GM23338 (cell line): Measurements from ENCODE around the gene TECPR2. TPM values are rescaled to one million over a fixed set of nuclear protein-coding genes. Genes with fewer than 3 reads are reported as not detected.

Source experiments
- ATAC-seq: fragments of 200-7000 bp; cut with Tn5 transposase; 3 replicates; pipeline ENCODE4 v1.9.1; 2020
- DNase-seq: peaks from one replicate; pipeline ENCODE4 v3.0.0-alpha.2; 2015; ENCODE audit warnings: low spot score
- H2AFZ ChIP-seq: fragments of 200-600 bp; sonication (generic); 2 replicates; pipeline ENCODE4 v1.8.0; 2016; ENCODE audit warnings: antibody characterized with exemption, mild to moderate bottlenecking, moderate library complexity
- H3F3A ChIP-seq: fragments of 200-600 bp; sonication (generic); replicated peaks from 2 replicates; pipeline ENCODE4 v1.8.0; 2017; ENCODE audit warnings: antibody characterized with exemption, mixed run types, low read depth
- H3K27ac ChIP-seq: fragments of 200-600 bp; sonication (generic); 2 replicates; pipeline ENCODE4 v1.6.1; 2016; ENCODE audit warnings: low read depth
- H3K27me3 ChIP-seq: fragments of 200-600 bp; sonication (generic); 2 replicates; pipeline ENCODE4 v1.8.0; 2016; ENCODE audit warnings: mild to moderate bottlenecking, mixed run types, moderate library complexity; ENCODE audit not compliant: insufficient read depth
- H3K36me3 ChIP-seq: fragments of 200-600 bp; sonication (generic); 2 replicates; pipeline ENCODE4 v1.8.0; 2016; ENCODE audit warnings: mild to moderate bottlenecking; ENCODE audit not compliant: insufficient read depth
- H3K4me1 ChIP-seq: fragments of 200-600 bp; sonication (generic); 2 replicates; pipeline ENCODE4 v1.8.0; 2016; ENCODE audit warnings: mild to moderate bottlenecking, moderate library complexity; ENCODE audit not compliant: insufficient read depth
- H3K4me2 ChIP-seq: fragments of 200-600 bp; sonication (generic); 2 replicates; pipeline ENCODE4 v1.7.1; 2017; ENCODE audit warnings: mixed run types
- H3K4me3 ChIP-seq: fragments of 200-600 bp; sonication (generic); 2 replicates; pipeline ENCODE4 v1.6.1; 2016; ENCODE audit warnings: mixed run types
- H3K79me2 ChIP-seq: fragments of 200-600 bp; sonication (generic); replicated peaks from 2 replicates; pipeline ENCODE4 v1.8.0; 2017; ENCODE audit warnings: mild to moderate bottlenecking; ENCODE audit not compliant: insufficient read depth
- H3K9me2 ChIP-seq: fragments of 200-600 bp; sonication (generic); 2 replicates; pipeline ENCODE4 v1.8.0; 2017; ENCODE audit not compliant: insufficient read depth
- H4K20me1 ChIP-seq: fragments of 200-600 bp; sonication (generic); replicated peaks from 2 replicates; pipeline ENCODE4 v1.8.0; 2017; ENCODE audit warnings: mild to moderate bottlenecking; ENCODE audit not compliant: insufficient read depth
- H3K27ac Mint-ChIP-seq: 2 replicates; pipeline ENCODE4 v1.8.0; 2020; ENCODE audit warnings: inconsistent platforms, mild to moderate bottlenecking, moderate library complexity, mixed read lengths
- H3K27me3 Mint-ChIP-seq: 3 replicates; pipeline ENCODE4 v1.8.0; 2022; ENCODE audit warnings: low read depth, mild to moderate bottlenecking, moderate library complexity, mixed read lengths, inconsistent platforms; ENCODE audit not compliant: insufficient read depth, poor library complexity
- H3K36me3 Mint-ChIP-seq: 3 replicates; pipeline ENCODE4 v1.8.0; 2021; ENCODE audit warnings: low read depth, mild to moderate bottlenecking, inconsistent platforms, moderate library complexity, mixed read lengths
- H3K4me1 Mint-ChIP-seq: 3 replicates; pipeline ENCODE4 v1.8.0; 2020; ENCODE audit warnings: mild to moderate bottlenecking, inconsistent platforms, mixed read lengths
- H3K4me3 Mint-ChIP-seq: 3 replicates; pipeline ENCODE4 v1.8.0; 2021; ENCODE audit warnings: moderate library complexity, mild to moderate bottlenecking, inconsistent platforms, mixed read lengths
- H3K9me3 Mint-ChIP-seq: 3 replicates; pipeline ENCODE4 v1.8.0; 2020; ENCODE audit warnings: moderate library complexity, mild to moderate bottlenecking, inconsistent platforms, mixed read lengths
- CREB1 ChIP-seq: fragments of 250-450 bp; sonication (Bioruptor Pico); IDR thresholded peaks from 2 replicates; pipeline ENCODE4 v1.5.0; 2020; ENCODE audit warnings: low read depth, mild to moderate bottlenecking, moderate library complexity
- CTCF ChIP-seq, 2 experiments: fragments of 200-600 bp in 1 of 2; sonication (generic) in 1 of 2; conservative IDR thresholded peaks; 2 replicates each; pipeline versions ENCODE4 v1.5.1 to v1.6.1; 2016 to 2017; ENCODE audit warnings: antibody characterized with exemption in 2 of 2, low read depth in 2 of 2, mild to moderate bottlenecking in 2 of 2, moderate library complexity in 1 of 2
- ETS1 ChIP-seq: IDR thresholded peaks from 2 replicates; pipeline ENCODE4 v1.6.1; 2016; ENCODE audit warnings: antibody characterized with exemption
- EZH2 ChIP-seq: fragments of 200-600 bp; sonication (generic); IDR thresholded peaks from one replicate; pipeline ENCODE4 v1.8.0; 2017; ENCODE audit warnings: antibody characterized with exemption, mild to moderate bottlenecking, low read depth; ENCODE audit not compliant: unreplicated experiment
- EZH2phosphoT487 ChIP-seq: fragments of 200-600 bp; sonication (generic); IDR thresholded peaks from one replicate; pipeline ENCODE4 v1.8.1; 2018; ENCODE audit warnings: antibody characterized with exemption; ENCODE audit not compliant: unreplicated experiment
- JUNB ChIP-seq: IDR thresholded peaks from one replicate; pipeline ENCODE4 v1.6.1; 2016; ENCODE audit warnings: antibody characterized with exemption; ENCODE audit not compliant: unreplicated experiment
- NANOG ChIP-seq: IDR thresholded peaks from 2 replicates; pipeline ENCODE4 v1.6.1; 2016; ENCODE audit warnings: antibody characterized with exemption, borderline replicate concordance
- POLR2AphosphoS5 ChIP-seq: IDR thresholded peaks from 2 replicates; pipeline ENCODE4 v1.6.1; 2016; ENCODE audit warnings: antibody characterized with exemption, low read depth
- STAT1 ChIP-seq: IDR thresholded peaks from one replicate; pipeline ENCODE4 v1.6.1; 2016; ENCODE audit warnings: antibody characterized with exemption; ENCODE audit not compliant: unreplicated experiment
- ZNF114 ChIP-seq: fragments of 250-450 bp; sonication (Bioruptor Pico); IDR thresholded peaks from 2 replicates; pipeline ENCODE4 v1.5.0; 2020; ENCODE audit warnings: mild to moderate bottlenecking, moderate library complexity
- ZNF331 ChIP-seq: fragments of 250-450 bp; sonication (Bioruptor Pico); IDR thresholded peaks from 2 replicates; pipeline ENCODE4 v1.5.0; 2020; ENCODE audit warnings: low read depth, mild to moderate bottlenecking, moderate library complexity
- polyA plus RNA-seq: library from polyadenylated mRNA; unstranded; fragments of >200 nt; fragmentation: Nextera tagmentation; extraction: Ambion mirVana; gene quantifications from 2 replicates; pipeline ENCODE4 v1.2.1, GENCODE V29; 2016
- total RNA-seq: library from RNA; depleted of rRNA; stranded (reverse); fragments of >200 nt; shearing (Covaris generic); gene quantifications from 2 replicates; pipeline ENCODE4 v1.2.3, GENCODE V29; 2014
- TF ChIP-seq, protein P1 (sequence below): IDR thresholded peaks from one replicate; pipeline ENCODE4 v1.6.1; 2018; ENCODE audit warnings: antibody characterized with exemption; ENCODE audit not compliant: unreplicated experiment

TECPR2 gene
- total and polyA plus RNA-seq, 2 experiments from 2014 or later = 4.8 to 20.5 TPM

DNA sequence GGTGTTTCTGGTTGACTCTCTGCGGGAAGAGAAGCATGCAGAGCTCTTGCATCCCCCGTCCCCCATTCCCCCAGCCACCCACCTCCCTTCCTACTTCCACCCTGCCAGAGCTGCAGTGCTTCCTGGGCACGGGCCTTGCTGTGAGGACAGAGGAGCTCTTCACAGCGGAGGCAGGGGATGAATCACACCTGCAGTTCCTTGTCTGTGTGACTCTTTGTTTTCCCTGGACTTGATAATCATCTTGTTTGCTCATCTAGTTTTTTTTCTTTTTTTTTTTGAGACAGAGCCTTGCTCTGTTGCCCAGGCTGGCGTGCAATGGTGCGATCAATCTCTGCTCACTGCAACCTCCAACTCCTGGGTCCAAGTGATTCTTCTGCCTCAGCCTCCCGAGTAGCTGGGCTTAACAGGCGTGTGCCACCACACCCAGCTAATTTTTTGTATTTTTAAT lies 119.1 kb downstream of the TECPR2 start:
- ATAC-seq (no peak), DNase-seq (no peak)
- H3K4me2 ChIP-seq = no peak overlapping the region
- no peaks in the 10 kb centered on the region for H3K36me3 ChIP-seq
- H3K4me1 Mint-ChIP-seq = no peaks in the 10 kb centered on the region
- H2AFZ ChIP-seq = no peak overlapping the region
- H3K79me2 ChIP-seq = no peaks in the 10 kb centered on the region
- H4K20me1 ChIP-seq = no peaks in the 10 kb centered on the region
- H3K4me1 ChIP-seq = no peaks in the 10 kb centered on the region
- no peak overlapping the region for H3K4me3 Mint-ChIP-seq
- H3K27ac ChIP-seq = no peak overlapping the region
- 0 out of 2 replicates have a peak, but pooled peaks cover 3% of the 10 kb centered on the region for H3F3A ChIP-seq
- peaks cover 11% of the 10 kb centered on the region; the same call in 2 of the 3 replicates for H3K36me3 Mint-ChIP-seq
- no peak for TF ChIP-seq EZH2phosphoT487
- TF ChIP-seq, protein P1, sequence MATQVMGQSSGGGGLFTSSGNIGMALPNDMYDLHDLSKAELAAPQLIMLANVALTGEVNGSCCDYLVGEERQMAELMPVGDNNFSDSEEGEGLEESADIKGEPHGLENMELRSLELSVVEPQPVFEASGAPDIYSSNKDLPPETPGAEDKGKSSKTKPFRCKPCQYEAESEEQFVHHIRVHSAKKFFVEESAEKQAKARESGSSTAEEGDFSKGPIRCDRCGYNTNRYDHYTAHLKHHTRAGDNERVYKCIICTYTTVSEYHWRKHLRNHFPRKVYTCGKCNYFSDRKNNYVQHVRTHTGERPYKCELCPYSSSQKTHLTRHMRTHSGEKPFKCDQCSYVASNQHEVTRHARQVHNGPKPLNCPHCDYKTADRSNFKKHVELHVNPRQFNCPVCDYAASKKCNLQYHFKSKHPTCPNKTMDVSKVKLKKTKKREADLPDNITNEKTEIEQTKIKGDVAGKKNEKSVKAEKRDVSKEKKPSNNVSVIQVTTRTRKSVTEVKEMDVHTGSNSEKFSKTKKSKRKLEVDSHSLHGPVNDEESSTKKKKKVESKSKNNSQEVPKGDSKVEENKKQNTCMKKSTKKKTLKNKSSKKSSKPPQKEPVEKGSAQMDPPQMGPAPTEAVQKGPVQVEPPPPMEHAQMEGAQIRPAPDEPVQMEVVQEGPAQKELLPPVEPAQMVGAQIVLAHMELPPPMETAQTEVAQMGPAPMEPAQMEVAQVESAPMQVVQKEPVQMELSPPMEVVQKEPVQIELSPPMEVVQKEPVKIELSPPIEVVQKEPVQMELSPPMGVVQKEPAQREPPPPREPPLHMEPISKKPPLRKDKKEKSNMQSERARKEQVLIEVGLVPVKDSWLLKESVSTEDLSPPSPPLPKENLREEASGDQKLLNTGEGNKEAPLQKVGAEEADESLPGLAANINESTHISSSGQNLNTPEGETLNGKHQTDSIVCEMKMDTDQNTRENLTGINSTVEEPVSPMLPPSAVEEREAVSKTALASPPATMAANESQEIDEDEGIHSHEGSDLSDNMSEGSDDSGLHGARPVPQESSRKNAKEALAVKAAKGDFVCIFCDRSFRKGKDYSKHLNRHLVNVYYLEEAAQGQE = no peak
- TF ChIP-seq EZH2 = no peak
- TF ChIP-seq CREB1 (CRISPR knock-in tag) = no peak
- no peak for TF ChIP-seq ETS1
- TF ChIP-seq ZNF114 (CRISPR knock-in tag) = no peak
- TF ChIP-seq NANOG = no peak
- no peak for TF ChIP-seq STAT1
- no peak for TF ChIP-seq CTCF (conservative IDR thresholded peaks at IDR 0.05; ENCODE audit: low read depth in 2 of 2)
- TF ChIP-seq JUNB = no peak
- TF ChIP-seq ZNF331 (CRISPR knock-in tag) = no peak
- TF ChIP-seq POLR2AphosphoS5 = no peak
- no peaks in the 10 kb centered on the region for H3K27me3 ChIP-seq
- H3K27ac Mint-ChIP-seq = no peak overlapping the region
- no peaks in the 10 kb centered on the region for H3K9me2 ChIP-seq
- no peak overlapping the region for H3K4me3 ChIP-seq
- no peaks in the 10 kb centered on the region for H3K9me3 Mint-ChIP-seq
- H3K27me3 Mint-ChIP-seq = peaks cover 8% of the 10 kb centered on the region
